Mucosa of descending colon (tissue), 3 donors: ENCODE results near the gene SPRY2. TPM values are rescaled to one million over a fixed set of nuclear protein-coding genes. Genes with fewer than 3 reads are reported as not detected.
A peak's percentile ranks its signal among the peaks of the same experiment; 100 is the strongest.

Experiments
- ATAC-seq: fragments of 200-7000 bp; cut with Tn5 transposase; one replicate; pipeline ENCODE4 v1.9.1; 2020; ENCODE audit warnings: mild to moderate bottlenecking, moderate library complexity
- DNase-seq, 3 donors: peaks; one replicate each; pipeline ENCODE4 v3.0.0-alpha.2; 2020
- H3K36me3 ChIP-seq: fragments of 200-600 bp; one replicate; pipeline ENCODE4 v1.8.0; 2021; ENCODE audit warnings: low read depth, mild to moderate bottlenecking
- H3K4me1 ChIP-seq: fragments of 200-600 bp; one replicate; pipeline ENCODE4 v1.8.0; 2021; ENCODE audit warnings: low read depth, mild to moderate bottlenecking
- H3K4me3 ChIP-seq: fragments of 200-600 bp; one replicate; pipeline ENCODE4 v1.8.0; 2021; ENCODE audit warnings: mild to moderate bottlenecking
- H3K9me3 ChIP-seq: fragments of 200-600 bp; one replicate; pipeline ENCODE4 v1.8.0; 2021; ENCODE audit warnings: mild to moderate bottlenecking
- CTCF ChIP-seq: fragments of 200-600 bp; IDR thresholded peaks from one replicate; pipeline ENCODE4 v1.8.0; 2022; ENCODE audit warnings: antibody characterized with exemption, mild to moderate bottlenecking
- intact Hi-C, 2 donors: fragments of 100-400 bp; cut with DNase I in 1 of 2; cut with micrococcal nuclease in 1 of 2; formaldehyde crosslinking; loops; one replicate each; pipeline versions ENCODE4 v1.11.0 to v1.11.1; 2022; cut with DNase I, micrococcal nuclease
- total RNA-seq, 3 donors: library from RNA; stranded (reverse); fragmentation: NEBNext Ultra II Directional in 2 of 3; extraction: Animal tissue kit (Norgen Biotek cat#: 25700) in 2 of 3; gene quantifications; one replicate each; pipeline versions ENCODE4 v1.2.1 to v1.2.4, GENCODE V29; 2021 to 2023
- donor health status: DM: no; HTN: no; CAD: no; lungs with moderate emphysema.
- donor health status: DM: no; HTN: no; CAD: no.
- donor health status: DM: no; HTN: yes; CAD: no.

The SPRY2 gene
- total RNA-seq, 3 donors from 2014 or later = 47.8 to 51.3 (median 50.9) TPM

- H3K4me1 ChIP-seq = no peaks in the 10 kb centered on the region
- intact Hi-C loops = no loop called here
- H3K36me3 ChIP-seq = no peaks in the 10 kb centered on the region
- TF ChIP-seq CTCF = no peak
- ATAC-seq (no peak), DNase-seq (no peak)
- H3K4me3 ChIP-seq = no peak overlapping the region
- no peaks in the 10 kb centered on the region for H3K9me3 ChIP-seq
Measured at GRCh38 chr13:80371840-80372509, 31.0 kb upstream of the SPRY2 start.

- H3K36me3 ChIP-seq = no peaks in the 10 kb centered on the region
- H3K9me3 ChIP-seq = no peaks in the 10 kb centered on the region
- no peak for ATAC-seq
- DNase-seq = no peak
- intact Hi-C loops = no loop called here
- TF ChIP-seq CTCF = no peak
- no peaks in the 10 kb centered on the region for H3K4me1 ChIP-seq
- no peak overlapping the region for H3K4me3 ChIP-seq
Measured at GRCh38 chr13:80367473-80367872, 26.5 kb upstream of the SPRY2 start.

GRCh38 chr13:80363890-80364503 is 23.1 kb upstream of the SPRY2 start:
- no peak overlapping the region for H3K4me3 ChIP-seq
- intact Hi-C loops = loop anchor here in 1 of 2 donors (5.0 kb wide), 1 partner anchor 587 kb away; no protein-coding TSS in a partner anchor
- no peaks in the 10 kb centered on the region for H3K9me3 ChIP-seq

GRCh38 chr13:80362481-80362880 is 21.6 kb upstream of the SPRY2 start:
- Histone ChIP-seq H3K4me3 (no peak overlapping the region), H3K4me1 (peaks cover 4% of the 10 kb centered on the region), H3K9me3 (no peaks in the 10 kb centered on the region), H3K36me3 (no peaks in the 10 kb centered on the region)
- intact Hi-C loops = loop anchor here in 1 of 2 donors (5.0 kb wide), 1 partner anchor 585 kb away; no protein-coding TSS in a partner anchor
- ATAC-seq (peak; percentile 82), DNase-seq (peak in 1 of 3 donors; percentile 20)
- TF ChIP-seq CTCF = no peak

More at GRCh38 chr13:80363890-80364503, 23.1 kb upstream of the SPRY2 start:
- peak; percentile 24 for TF ChIP-seq CTCF
- Histone ChIP-seq H3K36me3 (no peaks in the 10 kb centered on the region), H3K4me1 (peaks cover 4% of the 10 kb centered on the region)
- ATAC-seq = no peak
- DNase-seq = peak in 1 of 3 donors; percentile 12

GRCh38 chr13:80361883-80362327 is 21.0 kb upstream of the SPRY2 start:
- H3K36me3 ChIP-seq = no peaks in the 10 kb centered on the region

More at GRCh38 chr13:80361883-80362327, 21.0 kb upstream of the SPRY2 start:
- H3K4me3 ChIP-seq = no peak overlapping the region
- H3K4me1 ChIP-seq = peaks cover 4% of the 10 kb centered on the region
- intact Hi-C loops = loop anchor here in 1 of 2 donors (2.0 to 5.0 kb wide), 2 partner anchors 585 to 683 kb away; no protein-coding TSS in a partner anchor
- peak; percentile 85 for ATAC-seq
- no peak for TF ChIP-seq CTCF
- DNase-seq = peak in 1 of 3 donors; percentile 17
- no peaks in the 10 kb centered on the region for H3K9me3 ChIP-seq
